ENCODE data around the gene SDHA. TPM values are rescaled to one million over a fixed set of nuclear protein-coding genes. Genes with fewer than 3 reads are reported as not detected.
A peak's percentile ranks its signal among the peaks of the same experiment; 100 is the strongest.
"Not testable (repeated sequence)": the region's sequence is repeated elsewhere in the genome, so short reads cannot be mapped to it uniquely, and the experiment has no call there.

The SDHA gene
- 54.0 and 62.3 TPM in 2 replicates for total RNA-seq (2014; rRNA removed; shearing (Covaris generic); ENCODE audit: low replicate concordance)

DNA sequence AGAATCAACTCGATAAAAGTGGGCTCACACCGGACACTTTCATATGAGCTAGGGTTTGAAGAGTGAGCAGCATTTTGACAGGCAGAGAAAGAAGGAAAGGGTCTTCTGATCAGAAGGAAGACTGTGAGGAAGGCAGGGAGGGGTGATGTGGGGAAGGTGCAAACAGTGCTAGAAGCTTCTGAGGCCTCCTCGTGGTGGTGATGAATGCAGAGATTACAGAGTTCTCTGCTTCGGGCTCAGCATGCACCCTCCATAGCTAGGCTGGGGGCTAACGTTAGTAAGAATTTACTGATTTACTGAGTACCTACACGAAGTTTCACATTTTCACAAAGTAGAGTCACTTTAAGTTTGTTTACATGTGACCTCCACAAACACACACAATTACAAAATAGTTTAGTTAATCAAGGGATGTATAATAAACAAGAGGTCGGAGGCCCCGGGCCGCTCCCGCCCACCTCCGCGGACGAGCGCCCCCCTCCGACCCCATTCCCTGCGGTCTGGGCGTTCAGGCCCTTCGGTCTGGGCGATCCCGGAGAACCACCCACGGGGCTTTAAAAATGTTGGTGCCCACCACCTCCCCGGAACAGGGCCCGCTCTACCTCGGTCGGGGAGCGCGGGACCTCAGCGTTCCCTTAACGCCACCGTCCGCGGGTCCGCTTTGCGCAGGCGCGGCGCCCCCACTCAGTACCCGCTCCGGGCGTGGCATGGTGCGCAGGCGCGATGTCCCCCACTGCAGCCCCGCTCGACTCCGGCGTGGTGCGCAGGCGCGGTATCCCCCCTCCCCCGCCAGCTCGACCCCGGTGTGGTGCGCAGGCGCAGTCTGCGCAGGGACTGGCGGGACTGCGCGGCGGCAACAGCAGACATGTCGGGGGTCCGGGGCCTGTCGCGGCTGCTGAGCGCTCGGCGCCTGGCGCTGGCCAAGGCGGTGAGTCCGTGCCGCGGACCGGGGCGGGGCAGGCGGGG, at the start of gene SDHA, which contains the start of gene CCDC127:
TSS of gene SDHA (plus strand) at position 827 of the 963 bp plus-strand sequence. CDS start at position 863, 36 bp downstream.
TSS of gene CCDC127 (minus strand) at position 660 of the 963 bp plus-strand sequence. CDS start 1,304 bp downstream, outside the sequence.
- H3K36me3 ChIP-seq (ENCODE audit: insufficient read depth, low read length); H3K9me2 ChIP-seq (replicated peaks; ENCODE audit: insufficient read depth, low read length); H3K27me3 ChIP-seq (ENCODE audit: low read length); H3K9me3 ChIP-seq (ENCODE audit: low read length): not testable (repeated sequence)
- peaks cover 81% of the 10 kb centered on the region for H3K79me2 ChIP-seq (ENCODE audit: low read length)
- H3K27ac ChIP-seq (ENCODE audit: low read length), result peak within 1 kb of the TSS; percentile 47; the same call in 1 of the 2 replicates
- H3K4me3 ChIP-seq (ENCODE audit: low read length), result peak within 1 kb of the TSS; percentile 97
- H3K4me1 ChIP-seq (ENCODE audit: low read length), result peaks cover 20% of the 10 kb centered on the region
- peak within 1 kb of the TSS; percentile 47; the same call in 1 of the 2 replicates for H2AFZ ChIP-seq (ENCODE audit: low read length)
- peak within 1 kb of the TSS; percentile 98 for H3K9ac ChIP-seq (ENCODE audit: low read length)
- peak within 1 kb of the TSS; percentile 99 for H3K4me2 ChIP-seq (ENCODE audit: low read depth, low read length, poor library complexity, severe bottlenecking)
- H4K20me1 ChIP-seq (ENCODE audit: insufficient read depth, low read depth, low read length), result peaks cover 20% of the 10 kb centered on the region
- peak; percentile 98 for DNase-seq

DNA sequence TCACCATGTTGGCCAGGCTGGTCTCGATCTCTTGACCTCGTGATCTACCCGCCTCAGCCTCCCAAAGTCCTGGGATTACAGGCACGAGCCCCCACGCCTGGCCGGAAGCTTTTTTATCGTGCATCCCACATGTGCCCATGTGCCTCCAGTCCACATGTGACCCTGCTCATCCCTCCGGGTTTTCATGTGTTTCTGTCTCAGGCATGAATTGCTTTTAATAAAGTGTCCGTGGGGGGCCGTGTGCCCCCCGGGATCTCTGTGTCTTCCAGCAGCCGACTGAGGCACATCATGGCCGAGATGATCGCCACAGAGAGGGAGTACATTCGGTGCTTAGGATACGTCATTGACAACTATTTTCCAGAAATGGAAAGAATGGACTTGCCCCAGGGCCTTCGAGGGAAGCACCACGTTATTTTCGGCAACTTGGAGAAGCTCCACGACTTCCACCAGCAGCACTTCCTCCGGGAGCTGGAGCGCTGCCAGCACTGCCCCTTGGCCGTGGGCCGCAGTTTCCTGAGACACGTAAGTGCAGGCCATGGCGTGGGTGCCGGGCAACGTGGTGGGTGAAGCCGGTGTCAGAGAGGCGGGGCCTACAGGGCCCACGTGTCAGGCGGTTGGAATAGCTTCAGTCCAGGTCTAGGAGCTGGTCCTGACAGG, 48.9 kb upstream of the SDHA start:
- Histone ChIP-seq H3K9me2 (replicated peaks; ENCODE audit: insufficient read depth, low read length) (no peaks in the 10 kb centered on the region), H3K9ac (ENCODE audit: low read length) (no peak overlapping the region), H3K36me3 (ENCODE audit: insufficient read depth, low read length) (no peaks in the 10 kb centered on the region), H3K4me3 (ENCODE audit: low read length) (no peak overlapping the region), H3K4me1 (ENCODE audit: low read length) (no peaks in the 10 kb centered on the region), H2AFZ (ENCODE audit: low read length) (no peak overlapping the region), H3K4me2 (ENCODE audit: low read depth, low read length, poor library complexity, severe bottlenecking) (no peak overlapping the region), H3K9me3 (ENCODE audit: low read length) (no peaks in the 10 kb centered on the region), H3K27ac (ENCODE audit: low read length) (no peak overlapping the region), H3K79me2 (ENCODE audit: low read length) (no peaks in the 10 kb centered on the region), H3K27me3 (ENCODE audit: low read length) (no peaks in the 10 kb centered on the region), H4K20me1 (ENCODE audit: insufficient read depth, low read depth, low read length) (no peaks in the 10 kb centered on the region)
- DNase-seq, result no peak

DNA sequence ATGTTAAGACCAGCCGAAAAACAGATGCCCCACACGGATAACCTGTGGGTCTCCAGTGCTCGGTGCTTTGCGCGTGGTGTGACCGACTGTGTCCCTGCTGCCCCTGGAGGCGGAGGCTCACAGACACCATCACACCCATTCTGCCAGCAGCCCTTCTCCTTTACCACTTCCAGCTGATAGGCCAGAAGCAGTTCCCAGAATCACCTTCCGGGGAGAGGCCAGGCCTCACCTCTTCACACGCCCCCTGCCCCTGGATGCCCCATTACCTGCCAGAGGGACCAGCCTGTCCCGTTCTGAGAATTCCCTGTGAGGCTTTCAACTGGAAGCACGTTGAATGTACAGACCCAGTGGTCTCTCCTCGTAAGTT, 48.4 kb upstream of the SDHA start:
- Histone ChIP-seq H3K4me3 (ENCODE audit: low read length) (no peak overlapping the region), H3K36me3 (ENCODE audit: insufficient read depth, low read length) (no peaks in the 10 kb centered on the region), H2AFZ (ENCODE audit: low read length) (no peak overlapping the region), H3K9ac (ENCODE audit: low read length) (no peak overlapping the region), H3K27ac (ENCODE audit: low read length) (no peak overlapping the region), H3K4me2 (ENCODE audit: low read depth, low read length, poor library complexity, severe bottlenecking) (no peak overlapping the region), H3K9me2 (replicated peaks; ENCODE audit: insufficient read depth, low read length) (no peaks in the 10 kb centered on the region), H3K9me3 (ENCODE audit: low read length) (no peaks in the 10 kb centered on the region), H3K27me3 (ENCODE audit: low read length) (no peaks in the 10 kb centered on the region), H3K4me1 (ENCODE audit: low read length) (no peaks in the 10 kb centered on the region), H4K20me1 (ENCODE audit: insufficient read depth, low read depth, low read length) (no peaks in the 10 kb centered on the region), H3K79me2 (ENCODE audit: low read length) (no peaks in the 10 kb centered on the region)
- no peak for DNase-seq

DNA sequence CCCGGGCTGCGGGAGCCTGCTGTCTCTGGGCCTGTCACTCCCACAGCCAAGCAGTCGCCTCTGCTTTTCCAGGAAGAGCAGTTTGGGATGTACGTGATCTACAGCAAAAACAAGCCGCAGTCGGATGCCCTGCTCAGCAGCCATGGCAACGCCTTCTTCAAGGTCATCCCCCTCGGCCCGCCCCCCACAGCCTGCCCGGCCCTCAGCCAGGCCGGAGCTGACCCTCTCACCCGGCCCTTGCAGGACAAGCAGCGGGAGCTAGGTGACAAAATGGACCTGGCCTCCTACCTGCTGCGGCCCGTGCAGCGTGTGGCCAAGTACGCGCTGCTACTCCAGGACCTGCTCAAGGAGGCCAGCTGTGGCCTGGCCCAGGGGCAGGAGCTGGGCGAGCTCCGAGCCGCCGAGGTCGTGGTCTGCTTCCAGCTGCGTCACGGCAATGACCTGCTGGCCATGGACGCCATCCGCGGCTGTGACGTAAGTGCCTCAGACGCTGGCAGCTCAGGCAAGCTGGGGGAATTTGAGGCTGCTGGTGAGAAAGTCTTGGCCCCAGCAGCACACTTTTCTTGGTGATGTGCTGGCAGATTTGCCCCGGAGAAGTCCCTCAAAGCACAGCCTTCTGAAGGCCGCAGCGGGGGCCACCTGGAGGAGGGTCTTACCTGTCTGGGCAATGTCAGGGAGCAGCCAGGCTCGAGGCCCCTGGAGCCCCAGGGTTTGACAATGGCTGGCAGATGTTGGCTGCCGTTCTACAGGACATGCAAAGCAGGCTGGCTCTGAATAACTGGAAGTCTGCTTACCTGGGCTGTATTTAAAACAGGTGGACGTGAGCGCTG, 46.9 kb upstream of the SDHA start:
- no peaks in the 10 kb centered on the region for H3K4me1 ChIP-seq (ENCODE audit: low read length)
- no peaks in the 10 kb centered on the region for H3K9me3 ChIP-seq (ENCODE audit: low read length)
- no peak overlapping the region for H2AFZ ChIP-seq (ENCODE audit: low read length)
- no peak overlapping the region for H3K27ac ChIP-seq (ENCODE audit: low read length)
- H3K27me3 ChIP-seq (ENCODE audit: low read length), result no peaks in the 10 kb centered on the region
- H3K4me3 ChIP-seq (ENCODE audit: low read length), result no peak overlapping the region
- no peak overlapping the region for H3K9ac ChIP-seq (ENCODE audit: low read length)
- no peak overlapping the region for H3K4me2 ChIP-seq (ENCODE audit: low read depth, low read length, poor library complexity, severe bottlenecking)
- DNase-seq, result no peak
- H3K36me3 ChIP-seq (ENCODE audit: insufficient read depth, low read length), result no peaks in the 10 kb centered on the region
- H3K9me2 ChIP-seq (replicated peaks; ENCODE audit: insufficient read depth, low read length), result no peaks in the 10 kb centered on the region
- H4K20me1 ChIP-seq (ENCODE audit: insufficient read depth, low read depth, low read length), result no peaks in the 10 kb centered on the region
- no peaks in the 10 kb centered on the region for H3K79me2 ChIP-seq (ENCODE audit: low read length)

DNA sequence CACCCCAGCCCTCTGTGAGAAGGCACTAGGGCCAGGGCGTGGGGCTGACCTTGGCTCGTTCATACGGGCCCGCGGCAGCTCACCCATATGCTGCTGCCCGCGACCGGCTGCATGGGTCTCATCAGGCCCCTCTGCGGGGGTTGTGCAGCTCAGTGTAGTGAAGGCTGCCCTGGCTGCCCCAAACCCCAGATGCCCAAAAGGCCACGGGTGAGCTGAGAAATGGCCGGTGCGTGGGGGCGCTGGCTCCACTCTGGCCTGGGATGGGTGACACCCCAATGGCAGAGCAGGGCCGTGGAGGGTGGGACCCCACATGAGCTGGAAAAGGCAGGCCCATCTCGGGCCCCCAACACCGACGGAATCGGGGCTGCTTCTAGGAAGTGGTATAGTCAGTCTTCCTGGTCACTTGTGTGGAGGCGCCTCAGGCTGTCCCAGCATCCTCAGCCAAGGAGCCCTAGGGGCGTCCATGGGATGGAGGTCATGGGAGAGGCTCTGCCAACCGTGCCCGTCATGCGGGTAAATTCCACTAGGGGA, 46.3 kb upstream of the SDHA start:
- Histone ChIP-seq H3K27me3 (ENCODE audit: low read length) (no peaks in the 10 kb centered on the region), H2AFZ (ENCODE audit: low read length) (no peak overlapping the region), H3K9me2 (replicated peaks; ENCODE audit: insufficient read depth, low read length) (no peaks in the 10 kb centered on the region), H3K4me3 (ENCODE audit: low read length) (no peak overlapping the region), H3K9ac (ENCODE audit: low read length) (no peak overlapping the region), H3K27ac (ENCODE audit: low read length) (no peak overlapping the region), H3K4me2 (ENCODE audit: low read depth, low read length, poor library complexity, severe bottlenecking) (no peak overlapping the region), H4K20me1 (ENCODE audit: insufficient read depth, low read depth, low read length) (no peaks in the 10 kb centered on the region), H3K79me2 (ENCODE audit: low read length) (no peaks in the 10 kb centered on the region), H3K9me3 (ENCODE audit: low read length) (no peaks in the 10 kb centered on the region), H3K36me3 (ENCODE audit: insufficient read depth, low read length) (no peaks in the 10 kb centered on the region), H3K4me1 (ENCODE audit: low read length) (no peaks in the 10 kb centered on the region)
- no peak for DNase-seq

DNA sequence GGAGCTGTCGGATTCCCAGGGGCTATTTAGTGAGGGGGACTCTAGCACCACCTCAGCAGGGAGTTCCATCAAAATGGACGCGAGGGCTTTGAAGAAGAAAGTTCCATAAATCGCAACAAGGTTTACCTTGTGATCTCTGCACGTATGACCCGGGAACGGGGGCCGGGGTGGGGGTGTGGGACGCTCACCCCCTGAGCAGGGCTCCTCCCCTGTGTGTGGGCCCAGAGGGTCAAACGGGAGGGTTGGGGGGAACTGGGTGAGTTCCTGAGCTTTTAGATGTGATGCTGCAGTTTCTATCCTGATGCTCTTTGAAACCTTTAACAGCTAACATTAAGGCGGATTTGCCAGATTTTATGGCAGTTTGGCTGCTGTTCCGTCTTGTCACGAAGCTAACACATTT, 45.7 kb upstream of the SDHA start:
- Histone ChIP-seq H4K20me1 (ENCODE audit: insufficient read depth, low read depth, low read length) (no peaks in the 10 kb centered on the region), H3K36me3 (ENCODE audit: insufficient read depth, low read length) (no peaks in the 10 kb centered on the region), H3K9ac (ENCODE audit: low read length) (no peak overlapping the region), H3K27ac (ENCODE audit: low read length) (no peak overlapping the region), H3K9me3 (ENCODE audit: low read length) (no peaks in the 10 kb centered on the region), H3K27me3 (ENCODE audit: low read length) (no peaks in the 10 kb centered on the region), H2AFZ (ENCODE audit: low read length) (no peak overlapping the region), H3K79me2 (ENCODE audit: low read length) (no peaks in the 10 kb centered on the region), H3K4me2 (ENCODE audit: low read depth, low read length, poor library complexity, severe bottlenecking) (no peak overlapping the region), H3K4me3 (ENCODE audit: low read length) (no peak overlapping the region), H3K4me1 (ENCODE audit: low read length) (no peaks in the 10 kb centered on the region), H3K9me2 (replicated peaks; ENCODE audit: insufficient read depth, low read length) (no peaks in the 10 kb centered on the region)
- DNase-seq, result no peak

DNA sequence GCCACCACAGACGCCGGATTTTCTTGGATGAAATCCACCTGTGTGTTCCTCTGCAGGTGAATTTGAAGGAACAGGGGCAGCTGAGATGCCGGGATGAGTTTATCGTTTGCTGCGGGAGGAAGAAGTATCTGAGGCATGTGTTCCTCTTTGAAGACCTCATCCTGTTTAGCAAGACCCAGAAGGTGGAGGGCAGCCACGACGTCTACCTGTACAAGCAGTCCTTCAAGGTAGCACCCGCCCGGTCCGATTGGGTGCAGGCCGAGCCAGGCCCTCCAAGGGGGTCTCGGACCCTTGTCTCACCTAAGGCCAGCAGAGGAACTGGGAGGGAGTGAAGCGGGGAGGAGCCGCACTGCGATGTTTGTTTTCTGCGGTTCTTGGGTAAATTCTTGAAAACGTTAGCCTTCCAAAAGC, 45.3 kb upstream of the SDHA start:
- Histone ChIP-seq H3K79me2 (ENCODE audit: low read length) (no peaks in the 10 kb centered on the region), H3K27me3 (ENCODE audit: low read length) (no peaks in the 10 kb centered on the region), H3K27ac (ENCODE audit: low read length) (no peak overlapping the region), H3K36me3 (ENCODE audit: insufficient read depth, low read length) (no peaks in the 10 kb centered on the region), H3K9ac (ENCODE audit: low read length) (no peak overlapping the region), H3K4me2 (ENCODE audit: low read depth, low read length, poor library complexity, severe bottlenecking) (no peak overlapping the region), H4K20me1 (ENCODE audit: insufficient read depth, low read depth, low read length) (no peaks in the 10 kb centered on the region), H3K9me3 (ENCODE audit: low read length) (no peaks in the 10 kb centered on the region), H3K9me2 (replicated peaks; ENCODE audit: insufficient read depth, low read length) (no peaks in the 10 kb centered on the region), H3K4me1 (ENCODE audit: low read length) (no peaks in the 10 kb centered on the region), H3K4me3 (ENCODE audit: low read length) (no peak overlapping the region), H2AFZ (ENCODE audit: low read length) (no peak overlapping the region)
- DNase-seq, result no peak

Measured in Karpas-422 (cell line).